Ovary (tissue), 3 donors: Measurements from ENCODE around the gene DEF6.

ENCODE experiments used
- POLR2A ChIP-seq: fragments of 450-650 bp; IDR thresholded peaks from one replicate; pipeline ENCODE4 v1.6.1; 2017; ENCODE audit warnings: antibody characterized with exemption, mild to moderate bottlenecking, moderate library complexity
- TF ChIP-seq, protein P1 (sequence below), 3 donors: fragments of 450-650 bp in 2 of 3; fragments of 200-600 bp in 1 of 3; IDR thresholded peaks; one replicate each; pipeline versions ENCODE4 v1.5.1 to v1.8.0; 2016 to 2022; ENCODE audit warnings: antibody characterized with exemption in 3 of 3, mild to moderate bottlenecking in 1 of 3
- donor health status: DM: no; HTN: no; CAD: no.

DNA sequence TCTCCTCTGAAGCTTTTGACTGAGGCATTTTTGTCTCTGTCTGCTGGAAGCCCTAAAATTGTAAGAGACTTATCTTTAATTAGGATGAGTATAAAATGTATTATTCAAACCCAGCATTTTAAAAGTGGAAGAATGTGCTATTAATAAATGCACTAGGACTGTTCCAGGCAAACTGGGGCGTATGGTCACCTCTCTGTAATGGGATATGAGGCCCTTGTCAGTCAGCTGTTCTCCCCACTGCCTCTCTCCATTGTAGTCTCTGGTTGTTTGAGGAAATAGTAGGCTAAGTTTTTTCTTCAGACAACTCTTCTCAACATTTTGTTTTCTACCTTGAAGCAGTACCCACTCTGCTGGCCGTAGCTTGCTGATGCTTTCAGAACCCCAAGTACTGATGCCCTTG lies 14.3 kb upstream of the DEF6 start:
- TF ChIP-seq POLR2A, result no peak
- TF ChIP-seq, protein P1, sequence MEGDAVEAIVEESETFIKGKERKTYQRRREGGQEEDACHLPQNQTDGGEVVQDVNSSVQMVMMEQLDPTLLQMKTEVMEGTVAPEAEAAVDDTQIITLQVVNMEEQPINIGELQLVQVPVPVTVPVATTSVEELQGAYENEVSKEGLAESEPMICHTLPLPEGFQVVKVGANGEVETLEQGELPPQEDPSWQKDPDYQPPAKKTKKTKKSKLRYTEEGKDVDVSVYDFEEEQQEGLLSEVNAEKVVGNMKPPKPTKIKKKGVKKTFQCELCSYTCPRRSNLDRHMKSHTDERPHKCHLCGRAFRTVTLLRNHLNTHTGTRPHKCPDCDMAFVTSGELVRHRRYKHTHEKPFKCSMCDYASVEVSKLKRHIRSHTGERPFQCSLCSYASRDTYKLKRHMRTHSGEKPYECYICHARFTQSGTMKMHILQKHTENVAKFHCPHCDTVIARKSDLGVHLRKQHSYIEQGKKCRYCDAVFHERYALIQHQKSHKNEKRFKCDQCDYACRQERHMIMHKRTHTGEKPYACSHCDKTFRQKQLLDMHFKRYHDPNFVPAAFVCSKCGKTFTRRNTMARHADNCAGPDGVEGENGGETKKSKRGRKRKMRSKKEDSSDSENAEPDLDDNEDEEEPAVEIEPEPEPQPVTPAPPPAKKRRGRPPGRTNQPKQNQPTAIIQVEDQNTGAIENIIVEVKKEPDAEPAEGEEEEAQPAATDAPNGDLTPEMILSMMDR (IDR thresholded peaks at IDR 0.05), result no peak
